Measurements from ENCODE around the gene SLC4A3.

SLC4A3 gene

GRCh38 chr2:219631406-219631891 lies 4.0 kb downstream of the SLC4A3 start:
- H3K36me3 ChIP-seq (ENCODE audit: insufficient read depth, low read length) = no peaks in the 10 kb centered on the region
- H3K27ac ChIP-seq (ENCODE audit: low read length) = no peak overlapping the region
- no peaks in the 10 kb centered on the region for H3K27me3 ChIP-seq (ENCODE audit: insufficient read depth, low read length, poor library complexity)
- H3K79me2 ChIP-seq (ENCODE audit: insufficient read depth, low read length) = no peaks in the 10 kb centered on the region
- H2AFZ ChIP-seq (ENCODE audit: low read depth, low read length) = no peak overlapping the region
- no peak overlapping the region for H3K9ac ChIP-seq (ENCODE audit: low read depth, low read length)
- TF ChIP-seq EZH2 (IDR thresholded peaks at IDR 0.05; ENCODE audit: borderline replicate concordance, low read depth, low read length, severe bottlenecking) (no peak), CTCF (IDR thresholded peaks at IDR 0.05; ENCODE audit: borderline replicate concordance, extremely low read depth, low read length, poor library complexity, severe bottlenecking) (no peak)
- no peaks in the 10 kb centered on the region for H3K4me1 ChIP-seq (ENCODE audit: insufficient read depth, low read length)
- no peak for ATAC-seq (ENCODE audit: insufficient read depth, low read depth)
- no peak overlapping the region for H3K4me3 ChIP-seq (ENCODE audit: low read depth in 1 of 2, low read length in 2 of 2)
- no peaks in the 10 kb centered on the region for H3K9me3 ChIP-seq (ENCODE audit: insufficient read depth, low read length, severe bottlenecking)
- H4K20me1 ChIP-seq (ENCODE audit: insufficient read depth, low read length) = no peaks in the 10 kb centered on the region
- DNase-seq = no peak
- no peak overlapping the region for H3K4me2 ChIP-seq (ENCODE audit: insufficient read depth, low read length)

GRCh38 chr2:219631904-219632759 lies 4.7 kb downstream of the SLC4A3 start:
- Histone ChIP-seq H3K9me3 (ENCODE audit: insufficient read depth, low read length, severe bottlenecking) (no peaks in the 10 kb centered on the region), H3K4me2 (ENCODE audit: insufficient read depth, low read length) (no peak overlapping the region), H3K9ac (ENCODE audit: low read depth, low read length) (no peak overlapping the region), H3K36me3 (ENCODE audit: insufficient read depth, low read length) (no peaks in the 10 kb centered on the region), H3K27me3 (ENCODE audit: insufficient read depth, low read length, poor library complexity) (no peaks in the 10 kb centered on the region), H4K20me1 (ENCODE audit: insufficient read depth, low read length) (no peaks in the 10 kb centered on the region), H3K4me3 (ENCODE audit: low read depth in 1 of 2, low read length in 2 of 2) (no peak overlapping the region), H2AFZ (ENCODE audit: low read depth, low read length) (no peak overlapping the region), H3K27ac (ENCODE audit: low read length) (no peak overlapping the region), H3K4me1 (ENCODE audit: insufficient read depth, low read length) (no peaks in the 10 kb centered on the region), H3K79me2 (ENCODE audit: insufficient read depth, low read length) (no peaks in the 10 kb centered on the region)
- no peak for TF ChIP-seq EZH2 (IDR thresholded peaks at IDR 0.05; ENCODE audit: borderline replicate concordance, low read depth, low read length, severe bottlenecking)
- no peak for TF ChIP-seq CTCF (IDR thresholded peaks at IDR 0.05; ENCODE audit: borderline replicate concordance, extremely low read depth, low read length, poor library complexity, severe bottlenecking)
- DNase-seq (no peak), ATAC-seq (ENCODE audit: insufficient read depth, low read depth) (no peak)

- Histone ChIP-seq H3K9ac (ENCODE audit: low read depth, low read length) (no peak overlapping the region), H3K4me2 (ENCODE audit: insufficient read depth, low read length) (no peak overlapping the region), H3K27ac (ENCODE audit: low read length) (no peak overlapping the region), H3K36me3 (ENCODE audit: insufficient read depth, low read length) (no peaks in the 10 kb centered on the region), H3K27me3 (ENCODE audit: insufficient read depth, low read length, poor library complexity) (no peaks in the 10 kb centered on the region), H3K4me3 (ENCODE audit: low read depth in 1 of 2, low read length in 2 of 2) (no peak overlapping the region), H3K9me3 (ENCODE audit: insufficient read depth, low read length, severe bottlenecking) (no peaks in the 10 kb centered on the region), H3K4me1 (ENCODE audit: insufficient read depth, low read length) (no peaks in the 10 kb centered on the region), H4K20me1 (ENCODE audit: insufficient read depth, low read length) (no peaks in the 10 kb centered on the region), H2AFZ (ENCODE audit: low read depth, low read length) (no peak overlapping the region), H3K79me2 (ENCODE audit: insufficient read depth, low read length) (no peaks in the 10 kb centered on the region)
- DNase-seq (no peak), ATAC-seq (ENCODE audit: insufficient read depth, low read depth) (no peak)
- no peak for TF ChIP-seq EZH2 (IDR thresholded peaks at IDR 0.05; ENCODE audit: borderline replicate concordance, low read depth, low read length, severe bottlenecking)
- TF ChIP-seq CTCF (IDR thresholded peaks at IDR 0.05; ENCODE audit: borderline replicate concordance, extremely low read depth, low read length, poor library complexity, severe bottlenecking) = no peak
Measured at GRCh38 chr2:219632760-219633105, 5.3 kb downstream of the SLC4A3 start.

Data from DND-41 (cell line).